ENCODE data around the gene PLA2G1B.

Gene PLA2G1B

DNA sequence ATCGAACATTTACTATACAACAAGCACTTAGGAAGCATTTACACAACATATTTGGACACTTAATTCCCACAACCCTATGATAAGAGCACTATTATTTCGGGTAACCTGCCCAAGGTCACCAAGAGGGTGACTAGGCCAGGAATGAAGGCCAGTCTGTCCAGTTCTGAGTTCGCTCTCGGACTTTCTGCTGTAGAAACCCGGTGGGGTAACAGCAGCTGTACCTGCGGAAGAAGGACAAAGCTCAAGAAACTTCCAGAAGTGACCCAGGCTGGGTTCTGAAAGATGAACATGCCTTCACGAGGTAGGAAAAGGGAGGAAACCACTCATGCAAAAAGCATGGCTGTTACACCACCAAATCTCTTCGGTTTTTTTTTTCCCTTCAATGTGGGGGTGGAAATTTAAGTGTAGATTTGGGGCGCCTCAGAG is 10.8 kb downstream of the PLA2G1B start:
- no peak for DNase-seq (ENCODE audit: low read depth)
- H3K4me3 ChIP-seq (ENCODE audit: low read depth, low read length): peak overlapping the region; percentile 72
- TF ChIP-seq, protein P1, sequence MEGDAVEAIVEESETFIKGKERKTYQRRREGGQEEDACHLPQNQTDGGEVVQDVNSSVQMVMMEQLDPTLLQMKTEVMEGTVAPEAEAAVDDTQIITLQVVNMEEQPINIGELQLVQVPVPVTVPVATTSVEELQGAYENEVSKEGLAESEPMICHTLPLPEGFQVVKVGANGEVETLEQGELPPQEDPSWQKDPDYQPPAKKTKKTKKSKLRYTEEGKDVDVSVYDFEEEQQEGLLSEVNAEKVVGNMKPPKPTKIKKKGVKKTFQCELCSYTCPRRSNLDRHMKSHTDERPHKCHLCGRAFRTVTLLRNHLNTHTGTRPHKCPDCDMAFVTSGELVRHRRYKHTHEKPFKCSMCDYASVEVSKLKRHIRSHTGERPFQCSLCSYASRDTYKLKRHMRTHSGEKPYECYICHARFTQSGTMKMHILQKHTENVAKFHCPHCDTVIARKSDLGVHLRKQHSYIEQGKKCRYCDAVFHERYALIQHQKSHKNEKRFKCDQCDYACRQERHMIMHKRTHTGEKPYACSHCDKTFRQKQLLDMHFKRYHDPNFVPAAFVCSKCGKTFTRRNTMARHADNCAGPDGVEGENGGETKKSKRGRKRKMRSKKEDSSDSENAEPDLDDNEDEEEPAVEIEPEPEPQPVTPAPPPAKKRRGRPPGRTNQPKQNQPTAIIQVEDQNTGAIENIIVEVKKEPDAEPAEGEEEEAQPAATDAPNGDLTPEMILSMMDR (IDR thresholded peaks at IDR 0.05; ENCODE audit: low read depth, low read length, missing control alignments): no peak

DNA sequence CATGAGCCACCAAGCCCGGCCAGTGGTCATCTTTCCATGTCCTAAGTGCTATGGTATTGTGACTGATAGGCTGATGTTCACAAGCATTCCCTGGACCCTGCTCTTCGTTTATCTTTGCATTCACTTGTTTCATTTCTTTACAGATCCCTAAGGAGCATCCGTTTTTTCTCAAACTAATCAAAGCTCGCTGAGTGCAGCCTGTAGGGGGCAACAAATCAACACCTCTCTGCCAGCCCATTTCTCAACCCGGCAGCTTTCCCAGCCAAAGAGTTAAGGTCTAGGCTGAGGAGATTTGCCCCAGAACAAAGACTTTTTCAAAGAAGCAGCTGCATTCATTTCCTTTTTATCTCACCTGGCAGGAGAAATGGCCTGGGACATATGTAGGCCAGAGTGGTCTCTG is 13.4 kb downstream of the PLA2G1B start:
- H3K4me3 ChIP-seq (ENCODE audit: low read depth, low read length): no peak overlapping the region
- TF ChIP-seq, protein P1 (IDR thresholded peaks at IDR 0.05; ENCODE audit: low read depth, low read length, missing control alignments): peak; percentile 49
- no peak for DNase-seq (ENCODE audit: low read depth)

DNA sequence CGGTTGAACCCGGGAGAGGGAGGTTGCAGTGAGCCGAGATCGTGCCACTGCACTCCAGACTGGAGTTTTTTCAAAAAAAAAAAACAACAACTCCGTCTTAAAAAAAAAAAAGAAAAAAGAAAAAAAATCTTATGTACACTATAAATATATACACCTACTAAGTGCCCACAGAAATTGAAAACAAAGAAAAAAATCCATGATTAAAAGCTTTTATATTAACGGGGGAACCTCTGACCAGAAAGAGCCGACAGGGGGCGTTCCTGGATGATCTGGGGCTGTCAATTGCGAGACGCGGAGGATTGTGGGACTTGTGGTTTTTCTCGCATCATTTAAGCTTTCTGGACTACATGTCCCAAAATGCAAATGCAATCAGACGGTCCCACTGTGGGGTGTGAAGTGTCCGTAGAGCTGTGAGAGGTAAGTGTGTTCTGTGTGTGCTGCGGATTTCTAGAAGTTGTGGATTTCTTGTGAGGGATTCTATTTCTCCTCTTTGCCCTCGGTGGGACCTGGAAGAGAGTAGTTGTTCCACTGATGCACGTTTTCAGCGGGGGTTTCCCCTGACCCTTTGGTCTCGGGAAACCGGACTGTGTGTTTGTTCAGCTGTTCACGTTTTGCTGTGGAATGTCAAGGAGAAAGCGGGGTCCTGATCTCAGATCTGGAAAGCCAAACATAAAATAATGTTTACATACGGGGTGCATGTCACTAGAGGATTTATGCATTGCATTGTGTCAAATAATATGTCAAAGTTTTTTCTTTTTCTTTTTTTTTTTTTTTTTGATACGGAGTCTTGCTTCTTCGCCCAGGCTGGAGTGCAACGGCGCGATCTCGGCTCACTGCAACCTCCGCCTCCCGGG is 25.4 kb downstream of the PLA2G1B start, which contains the start of gene SIRT4:
TSS of gene SIRT4 (plus strand) at position 360 of the 854 bp plus-strand sequence. CDS start 1,241 bp downstream, outside the sequence.
- DNase-seq (ENCODE audit: low read depth): peak; percentile 91
- H3K4me3 ChIP-seq (ENCODE audit: low read depth, low read length): peak within 1 kb of the TSS; percentile 83
- TF ChIP-seq, protein P1 (IDR thresholded peaks at IDR 0.05; ENCODE audit: low read depth, low read length, missing control alignments): peak; percentile 74

- peak; percentile 98 for DNase-seq (ENCODE audit: low read depth)
- TF ChIP-seq, protein P1 (IDR thresholded peaks at IDR 0.05; ENCODE audit: low read depth, low read length, missing control alignments): no peak
- H3K4me3 ChIP-seq (ENCODE audit: low read depth, low read length): peak within 1 kb of the TSS; percentile 57
These were observed 34.7 kb downstream of the PLA2G1B start, which contains the start of gene RNU4-1 for GRCh38 chr12:120292661-120293531. Gene RNU4-1 (minus strand): TSS chr12:120293237.

GRCh38 chr12:120292411-120292660 is 35.2 kb downstream of the PLA2G1B start:
- H3K4me3 ChIP-seq (ENCODE audit: low read depth, low read length): peak overlapping the region; percentile 57
- TF ChIP-seq, protein P1 (IDR thresholded peaks at IDR 0.05; ENCODE audit: low read depth, low read length, missing control alignments): no peak
- DNase-seq (ENCODE audit: low read depth): no peak

- DNase-seq (ENCODE audit: low read depth): no peak
- H3K4me3 ChIP-seq (ENCODE audit: low read depth, low read length): no peak overlapping the region
- TF ChIP-seq, protein P1 (IDR thresholded peaks at IDR 0.05; ENCODE audit: low read depth, low read length, missing control alignments): no peak
These were observed 36.8 kb downstream of the PLA2G1B start for GRCh38 chr12:120290609-120291305.
